HEK293T (cell line): Measurements from ENCODE around the gene SIGLEC5.

Source experiments
- ARNT ChIP-seq: fragments of 450-650 bp; IDR thresholded peaks from 2 replicates; pipeline ENCODE4 v1.6.1; 2017; ENCODE audit warnings: mild to moderate bottlenecking
- BHLHE40 ChIP-seq: fragments of 450-650 bp; IDR thresholded peaks from 2 replicates; pipeline ENCODE4 v1.6.1; 2016; ENCODE audit warnings: mild to moderate bottlenecking, moderate library complexity, borderline replicate concordance
- ELF4 ChIP-seq: fragments of 450-650 bp; IDR thresholded peaks from 2 replicates; pipeline ENCODE4 v1.6.1; 2017; ENCODE audit warnings: antibody characterized with exemption
- FOXA1 ChIP-seq: fragments of 450-650 bp; IDR thresholded peaks from 2 replicates; pipeline ENCODE4 v1.6.1; 2016; ENCODE audit warnings: mild to moderate bottlenecking
- FOXK2 ChIP-seq: fragments of 450-650 bp; IDR thresholded peaks from 2 replicates; pipeline ENCODE4 v1.6.1; 2016; ENCODE audit warnings: mild to moderate bottlenecking
- FOXM1 ChIP-seq: fragments of 450-650 bp; IDR thresholded peaks from 2 replicates; pipeline ENCODE4 v1.6.1; 2017; ENCODE audit warnings: mild to moderate bottlenecking, borderline replicate concordance
- HDGF ChIP-seq: fragments of 450-650 bp; IDR thresholded peaks from 2 replicates; pipeline ENCODE4 v1.6.1; 2017; ENCODE audit warnings: antibody characterized with exemption, borderline replicate concordance
- LEF1 ChIP-seq: fragments of 450-650 bp; IDR thresholded peaks from 2 replicates; pipeline ENCODE4 v1.6.1; 2017; ENCODE audit warnings: mild to moderate bottlenecking, borderline replicate concordance
- NFRKB ChIP-seq: fragments of 450-650 bp; IDR thresholded peaks from 2 replicates; pipeline ENCODE4 v1.6.1; 2016; ENCODE audit warnings: mild to moderate bottlenecking, moderate library complexity
- SP1 ChIP-seq: fragments of 450-650 bp; IDR thresholded peaks from 2 replicates; pipeline ENCODE4 v1.6.1; 2017
- SUZ12 ChIP-seq: fragments of 450-650 bp; IDR thresholded peaks from 2 replicates; pipeline ENCODE4 v1.6.1; 2016; ENCODE audit warnings: mild to moderate bottlenecking
- TARDBP ChIP-seq: fragments of 450-650 bp; IDR thresholded peaks from 2 replicates; pipeline ENCODE4 v1.6.1; 2016
- ZNF384 ChIP-seq: fragments of 450-650 bp; IDR thresholded peaks from 2 replicates; pipeline ENCODE4 v1.6.1; 2016
- TF ChIP-seq, protein P1 (sequence below): fragments of 450-650 bp; IDR thresholded peaks from 2 replicates; pipeline ENCODE4 v1.6.1; 2016

DNA sequence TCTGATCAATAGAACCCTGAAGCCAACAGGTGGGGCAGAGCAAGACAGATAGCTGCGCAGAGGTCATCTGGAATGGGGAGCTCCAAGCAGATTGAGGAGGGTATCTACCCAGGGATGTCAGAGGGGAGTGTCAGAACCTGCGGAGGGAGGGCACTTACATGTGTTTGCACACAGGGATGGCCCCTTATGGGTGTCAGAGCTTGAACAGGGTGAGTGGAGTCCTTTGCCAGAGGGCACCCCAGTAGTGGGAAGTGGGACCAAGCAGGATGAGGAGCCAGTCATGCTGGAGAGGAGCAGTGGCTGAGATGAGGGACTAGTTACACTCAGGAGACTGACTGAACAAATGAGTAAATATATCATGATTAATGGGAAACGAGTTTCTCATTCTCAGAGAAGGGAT, 33.4 kb upstream of the SIGLEC5 start:
- TF ChIP-seq LEF1: no peak
- no peak for TF ChIP-seq ELF4
- no peak for TF ChIP-seq FOXA1
- no peak for TF ChIP-seq NFRKB
- TF ChIP-seq BHLHE40: no peak
- TF ChIP-seq FOXK2: no peak
- no peak for TF ChIP-seq ZNF384
- TF ChIP-seq HDGF: no peak
- no peak for TF ChIP-seq TARDBP
- TF ChIP-seq SUZ12: no peak
- no peak for TF ChIP-seq FOXM1
- TF ChIP-seq ARNT: no peak
- TF ChIP-seq SP1: no peak
- TF ChIP-seq, protein P1, sequence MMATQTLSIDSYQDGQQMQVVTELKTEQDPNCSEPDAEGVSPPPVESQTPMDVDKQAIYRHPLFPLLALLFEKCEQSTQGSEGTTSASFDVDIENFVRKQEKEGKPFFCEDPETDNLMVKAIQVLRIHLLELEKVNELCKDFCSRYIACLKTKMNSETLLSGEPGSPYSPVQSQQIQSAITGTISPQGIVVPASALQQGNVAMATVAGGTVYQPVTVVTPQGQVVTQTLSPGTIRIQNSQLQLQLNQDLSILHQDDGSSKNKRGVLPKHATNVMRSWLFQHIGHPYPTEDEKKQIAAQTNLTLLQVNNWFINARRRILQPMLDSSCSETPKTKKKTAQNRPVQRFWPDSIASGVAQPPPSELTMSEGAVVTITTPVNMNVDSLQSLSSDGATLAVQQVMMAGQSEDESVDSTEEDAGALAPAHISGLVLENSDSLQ: no peak
